ENCODE data around the gene MARK2.

GRCh38 chr11:63867511-63867910, 28.6 kb downstream of the MARK2 start:
- TF ChIP-seq CTCF (IDR thresholded peaks at IDR 0.05) (no peak), POLR2A (IDR thresholded peaks at IDR 0.05) (no peak)
